ENCODE results near the gene GCSAM. TPM values are rescaled to one million over a fixed set of nuclear protein-coding genes. Genes with fewer than 3 reads are reported as not detected.

Gene GCSAM
- polyA plus RNA-seq, 1 experiment: not detected

DNA sequence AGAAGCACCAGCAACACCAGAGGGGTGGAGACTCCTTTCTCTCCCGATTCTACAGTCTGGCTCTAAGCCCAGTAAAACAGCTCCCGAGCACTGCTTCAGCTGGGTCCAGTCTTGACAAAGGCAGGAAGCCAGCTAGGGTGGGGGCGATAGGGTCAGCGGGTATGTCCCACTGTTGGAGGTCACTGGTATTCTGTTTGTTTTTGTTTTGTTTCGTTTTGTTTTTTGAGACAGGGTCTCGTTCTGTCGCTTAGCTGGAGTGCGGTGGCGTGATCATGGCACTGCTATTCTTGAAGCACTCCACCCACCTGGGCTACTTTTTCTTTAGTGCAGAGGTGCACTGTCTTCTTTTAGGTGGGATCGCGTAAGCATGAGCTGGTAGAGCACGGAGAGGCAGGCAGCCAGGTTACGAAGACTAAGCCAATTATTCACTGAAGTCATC, 16.3 kb downstream of the GCSAM start:
- Histone ChIP-seq H3K9me3 (ENCODE audit: control insufficient read depth, insufficient read depth, low read length) (no peaks in the 10 kb centered on the region), H3K4me3 (ENCODE audit: low read depth, low read length) (no peak overlapping the region), H3K27ac (ENCODE audit: low read depth, low read length) (no peak overlapping the region), H3K27me3 (ENCODE audit: control insufficient read depth, insufficient read depth, low read length) (no peaks in the 10 kb centered on the region)
- CTCF ChIA-PET: interaction anchor here (0.6 to 1.6 kb wide), 2 partner anchors 74 to 177 kb away, joined by 3 to 6 read pairs; partner anchors contain the start of gene SLC9C1
- TF ChIP-seq CTCF (IDR thresholded peaks at IDR 0.05; ENCODE audit: low read depth, low read length): no peak
- no peak for DNase-seq (ENCODE audit: low read depth, low spot score)
- POLR2A ChIA-PET: no interaction called here

- Histone ChIP-seq H3K27ac (ENCODE audit: low read depth, low read length) (no peak overlapping the region), H3K4me3 (ENCODE audit: low read depth, low read length) (no peak overlapping the region), H3K27me3 (ENCODE audit: control insufficient read depth, insufficient read depth, low read length) (no peaks in the 10 kb centered on the region), H3K9me3 (ENCODE audit: control insufficient read depth, insufficient read depth, low read length) (no peaks in the 10 kb centered on the region)
- TF ChIP-seq CTCF (IDR thresholded peaks at IDR 0.05; ENCODE audit: low read depth, low read length): no peak
- DNase-seq (ENCODE audit: low read depth, low spot score): no peak
- POLR2A ChIA-PET: no interaction called here
- CTCF ChIA-PET: interaction anchor here (0.6 kb wide), 1 partner anchor 177 kb away, joined by 6 read pairs; no protein-coding TSS in a partner anchor
Observed at GRCh38 chr3:112115806-112116383, 17.2 kb downstream of the GCSAM start.

DNA sequence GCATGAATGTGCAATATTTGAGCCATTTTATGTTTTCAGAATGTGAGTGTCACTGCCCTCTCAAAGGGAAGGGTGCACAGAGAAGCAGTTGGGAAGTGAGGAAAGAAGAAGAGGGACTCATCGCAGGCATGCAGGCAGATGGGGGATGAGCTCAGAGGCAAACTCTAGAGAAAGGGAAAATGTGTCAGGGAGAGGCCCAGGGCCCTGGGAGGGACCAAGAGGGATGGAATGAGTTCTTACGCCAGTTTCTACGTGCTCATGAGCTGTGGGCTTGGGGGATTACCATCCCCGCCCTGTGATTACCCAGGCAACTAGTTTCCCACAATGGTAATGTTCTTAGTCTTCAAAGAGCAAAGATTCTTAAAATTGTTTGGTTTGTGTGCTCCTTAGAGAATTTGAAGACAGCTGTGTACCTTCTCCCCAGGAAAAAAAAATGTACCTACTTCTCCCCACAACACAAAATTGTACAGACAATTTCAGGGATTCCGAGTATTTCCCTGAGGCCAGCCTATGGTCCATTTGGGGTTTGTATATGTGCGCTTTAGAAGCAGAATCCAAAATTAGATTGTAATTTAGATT, 17.8 kb downstream of the GCSAM start:
- no peak for DNase-seq (ENCODE audit: low read depth, low spot score)
- ChIA-PET CTCF (interaction anchor here (0.6 kb wide), 1 partner anchor 177 kb away, joined by 6 read pairs; no protein-coding TSS in a partner anchor), POLR2A (no interaction called here)
- H3K27me3 ChIP-seq (ENCODE audit: control insufficient read depth, insufficient read depth, low read length): no peaks in the 10 kb centered on the region
- H3K9me3 ChIP-seq (ENCODE audit: control insufficient read depth, insufficient read depth, low read length): no peaks in the 10 kb centered on the region
- no peak for TF ChIP-seq CTCF (IDR thresholded peaks at IDR 0.05; ENCODE audit: low read depth, low read length)
- H3K27ac ChIP-seq (ENCODE audit: low read depth, low read length): no peak overlapping the region
- no peak overlapping the region for H3K4me3 ChIP-seq (ENCODE audit: low read depth, low read length)

DNA sequence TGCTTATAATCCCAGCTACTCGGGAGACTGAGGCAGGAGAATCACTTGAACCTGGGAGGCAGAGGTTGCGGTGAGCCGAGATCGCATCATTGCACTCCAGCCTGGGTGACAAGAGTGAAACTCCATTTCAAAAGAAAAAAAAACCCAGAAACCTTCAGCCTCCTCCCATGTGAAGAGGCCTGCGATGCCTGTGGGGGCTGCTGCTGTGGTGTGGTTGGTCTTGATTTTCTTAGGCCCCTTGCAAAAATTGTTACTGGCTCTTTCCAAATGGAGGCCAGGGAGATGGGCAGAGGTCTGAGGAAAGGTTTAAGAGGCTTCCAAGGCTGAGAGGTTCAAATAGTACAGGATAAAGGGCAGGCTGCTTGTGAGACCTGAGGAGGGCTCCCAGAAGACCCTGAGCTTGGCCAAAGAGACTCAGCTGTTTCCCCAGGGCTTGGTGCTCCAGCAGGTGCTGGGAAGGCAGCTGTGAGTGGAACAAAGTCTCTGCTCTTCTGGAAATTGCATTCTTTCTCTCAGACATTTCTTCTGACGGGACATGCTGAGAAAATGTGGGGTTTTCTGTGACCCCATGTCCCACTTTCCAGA, 18.4 kb downstream of the GCSAM start:
- ChIA-PET POLR2A (no interaction called here), CTCF (no interaction called here)
- DNase-seq (ENCODE audit: low read depth, low spot score): no peak

More for the DNA sequence above, 18.4 kb downstream of the GCSAM start:
- H3K4me3 ChIP-seq (ENCODE audit: low read depth, low read length): no peak overlapping the region
- H3K27ac ChIP-seq (ENCODE audit: low read depth, low read length): no peak overlapping the region
- TF ChIP-seq CTCF (IDR thresholded peaks at IDR 0.05; ENCODE audit: low read depth, low read length): no peak
- no peaks in the 10 kb centered on the region for H3K27me3 ChIP-seq (ENCODE audit: control insufficient read depth, insufficient read depth, low read length)
- no peaks in the 10 kb centered on the region for H3K9me3 ChIP-seq (ENCODE audit: control insufficient read depth, insufficient read depth, low read length)
